ENCODE data around the gene PDZRN4. TPM values are rescaled to one million over a fixed set of nuclear protein-coding genes. Genes with fewer than 3 reads are reported as not detected.

The PDZRN4 gene
- total and polyA plus RNA-seq, 8 donors, result 0.12 to 0.26 (median 0.23) TPM; not detected in 4

- Histone ChIP-seq H3K4me3 (no peak overlapping the region), H3K27ac (no peak overlapping the region), H3K36me3 (no peaks in the 10 kb centered on the region), H3K27me3 (no peaks in the 10 kb centered on the region), H3K9me3 (no peaks in the 10 kb centered on the region), H3K4me1 (no peaks in the 10 kb centered on the region)
- WGBS, 2 donors, result 56 to 69% methylated on average over 3 of the region's 3 CpGs
- DNase-seq (no peak), ATAC-seq (no peak), FAIRE-seq (no peak)
- TF ChIP-seq CTCF (IDR thresholded peaks at IDR 0.05), result no peak
- intact Hi-C loops (cut with DNase I), result no loop called here
These were observed 250.9 kb downstream of the PDZRN4 start for GRCh38 chr12:41438854-41439541.

- 8 to 11% methylated on average over 2 of the region's 2 CpGs for WGBS, 2 donors
- H3K9me3 ChIP-seq, result no peaks in the 10 kb centered on the region
- FAIRE-seq (no peak), ATAC-seq (no peak), DNase-seq (no peak)
- no peak overlapping the region for H3K4me3 ChIP-seq
- H3K27me3 ChIP-seq, result no peaks in the 10 kb centered on the region
- H3K27ac ChIP-seq, result no peak overlapping the region
- TF ChIP-seq CTCF (IDR thresholded peaks at IDR 0.05), result no peak
- H3K4me1 ChIP-seq, result no peaks in the 10 kb centered on the region
- intact Hi-C loops (cut with DNase I), result no loop called here
- no peaks in the 10 kb centered on the region for H3K36me3 ChIP-seq
These were observed 251.7 kb downstream of the PDZRN4 start for GRCh38 chr12:41439801-41440200.

- no peaks in the 10 kb centered on the region for H3K4me1 ChIP-seq
- H3K9me3 ChIP-seq, result no peaks in the 10 kb centered on the region
- H3K4me3 ChIP-seq, result no peak overlapping the region
- no peak for DNase-seq
- FAIRE-seq, result no peak
- no peaks in the 10 kb centered on the region for H3K36me3 ChIP-seq
- peak in 1 of 4 donors; percentile 28 for ATAC-seq
- TF ChIP-seq CTCF (IDR thresholded peaks at IDR 0.05), result no peak
- no peak overlapping the region for H3K27ac ChIP-seq
- no peaks in the 10 kb centered on the region for H3K27me3 ChIP-seq
- intact Hi-C loops (cut with DNase I), result no loop called here
These were observed 253.1 kb downstream of the PDZRN4 start for GRCh38 chr12:41441180-41441579.

- Histone ChIP-seq H3K27ac (no peak overlapping the region), H3K4me3 (no peak overlapping the region), H3K27me3 (no peaks in the 10 kb centered on the region), H3K36me3 (no peaks in the 10 kb centered on the region), H3K4me1 (no peaks in the 10 kb centered on the region), H3K9me3 (no peaks in the 10 kb centered on the region)
- FAIRE-seq, result no peak
- peak in 1 of 4 donors; percentile 41 for ATAC-seq
- intact Hi-C loops (cut with DNase I), result no loop called here
- no peak for TF ChIP-seq CTCF (IDR thresholded peaks at IDR 0.05)
- DNase-seq, result no peak
These were observed 254.8 kb downstream of the PDZRN4 start for GRCh38 chr12:41442896-41443295.

- ATAC-seq (no peak), FAIRE-seq (no peak), DNase-seq (no peak)
- no peak for TF ChIP-seq CTCF (IDR thresholded peaks at IDR 0.05)
- Histone ChIP-seq H3K36me3 (no peaks in the 10 kb centered on the region), H3K9me3 (no peaks in the 10 kb centered on the region), H3K4me3 (no peak overlapping the region), H3K27ac (no peak overlapping the region), H3K27me3 (no peaks in the 10 kb centered on the region), H3K4me1 (no peaks in the 10 kb centered on the region)
- 22 to 36% methylated on average over 2 of the region's 2 CpGs for WGBS, 2 donors
- intact Hi-C loops (cut with DNase I), result no loop called here
These were observed 255.6 kb downstream of the PDZRN4 start for GRCh38 chr12:41443690-41444089.
